GM19023 (cell line): ENCODE measurements around the gene SOWAHA.

Source experiments
- ATAC-seq: cut with Tn5 transposase; IDR thresholded peaks from one replicate; pipeline ENCODE4 v1.9.1; 2021; ENCODE audit warnings: mild to moderate bottlenecking, moderate library complexity; ENCODE audit not compliant: unreplicated experiment

The SOWAHA gene

DNA sequence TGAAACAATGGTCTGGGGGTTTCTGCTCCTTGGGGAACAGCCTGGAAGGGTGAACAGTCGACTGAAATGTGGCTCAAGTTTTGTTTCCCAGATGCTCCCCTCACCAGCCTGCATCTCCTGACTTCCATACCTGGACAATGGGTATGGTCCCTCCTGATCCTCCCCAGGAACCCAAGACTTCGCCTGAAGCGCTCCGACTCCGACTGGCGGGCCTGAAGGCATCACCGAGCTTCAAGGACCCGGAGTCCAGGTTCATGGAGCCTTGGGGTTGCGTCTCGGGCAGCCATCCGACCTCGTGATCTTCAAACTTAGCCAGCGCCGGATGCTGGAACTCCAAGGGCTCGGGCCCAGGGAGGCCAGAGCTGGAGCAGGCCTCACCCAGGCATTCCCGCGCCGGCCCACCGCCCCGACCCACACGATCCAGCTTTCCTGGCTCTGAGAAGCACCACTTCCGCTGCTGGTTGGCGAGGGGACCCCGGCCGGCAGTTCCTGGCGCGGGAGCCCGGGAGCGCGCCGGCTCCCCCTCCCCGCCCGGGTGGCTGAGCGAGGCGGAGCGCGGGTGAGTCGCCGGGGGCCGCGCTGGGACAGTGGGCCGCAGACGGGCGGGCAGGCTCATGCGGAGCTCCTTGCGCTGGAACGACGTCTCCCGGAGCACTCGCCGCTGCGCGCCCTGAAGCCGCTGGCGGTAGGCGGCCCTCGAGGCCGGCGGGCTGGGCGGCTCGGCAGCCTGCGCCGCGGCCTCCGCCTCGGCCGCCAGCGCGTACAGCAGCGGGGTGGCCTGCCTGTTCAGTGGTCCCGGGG lies 12.1 kb downstream of the SOWAHA start:
- no peak for ATAC-seq

- no peak for ATAC-seq
Observed at GRCh38 chr5:132825834-132826391, 12.8 kb downstream of the SOWAHA start.

DNA sequence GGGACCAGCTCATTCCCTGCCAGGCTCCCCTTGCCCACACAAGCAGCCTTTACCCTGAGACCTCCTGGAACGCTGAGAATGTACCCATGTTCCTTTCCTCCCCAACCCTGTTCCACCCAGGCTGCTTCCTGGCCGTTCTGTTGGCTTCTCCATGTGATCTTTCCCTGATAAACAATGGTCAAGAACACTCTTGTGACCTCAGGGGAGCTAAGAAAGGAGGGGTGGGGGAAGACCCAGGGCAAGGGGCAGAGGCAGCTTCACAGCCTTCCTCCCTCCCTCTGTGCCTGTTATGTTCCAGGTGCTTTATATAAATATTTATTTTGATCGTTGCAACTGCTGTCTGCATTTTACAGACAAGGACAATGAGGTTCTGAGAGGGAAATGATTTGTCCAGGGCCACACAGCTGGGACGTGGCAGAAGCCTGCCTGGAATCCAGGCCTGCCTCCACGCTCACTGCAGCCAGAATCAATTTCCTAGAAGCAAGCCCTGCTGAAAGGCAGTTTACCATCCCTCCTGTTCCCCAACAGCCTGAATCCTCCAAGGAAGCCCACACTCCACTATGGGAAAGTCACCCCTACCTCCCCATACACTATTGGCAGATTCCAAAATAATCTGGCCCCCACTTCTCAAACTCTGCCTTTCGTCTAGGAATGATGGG lies 13.5 kb downstream of the SOWAHA start:
- ATAC-seq: no peak

- no peak for ATAC-seq
Observed at GRCh38 chr5:132827943-132828673, 15.0 kb downstream of the SOWAHA start.

GRCh38 chr5:132828846-132829494 lies 15.9 kb downstream of the SOWAHA start:
- no peak for ATAC-seq

DNA sequence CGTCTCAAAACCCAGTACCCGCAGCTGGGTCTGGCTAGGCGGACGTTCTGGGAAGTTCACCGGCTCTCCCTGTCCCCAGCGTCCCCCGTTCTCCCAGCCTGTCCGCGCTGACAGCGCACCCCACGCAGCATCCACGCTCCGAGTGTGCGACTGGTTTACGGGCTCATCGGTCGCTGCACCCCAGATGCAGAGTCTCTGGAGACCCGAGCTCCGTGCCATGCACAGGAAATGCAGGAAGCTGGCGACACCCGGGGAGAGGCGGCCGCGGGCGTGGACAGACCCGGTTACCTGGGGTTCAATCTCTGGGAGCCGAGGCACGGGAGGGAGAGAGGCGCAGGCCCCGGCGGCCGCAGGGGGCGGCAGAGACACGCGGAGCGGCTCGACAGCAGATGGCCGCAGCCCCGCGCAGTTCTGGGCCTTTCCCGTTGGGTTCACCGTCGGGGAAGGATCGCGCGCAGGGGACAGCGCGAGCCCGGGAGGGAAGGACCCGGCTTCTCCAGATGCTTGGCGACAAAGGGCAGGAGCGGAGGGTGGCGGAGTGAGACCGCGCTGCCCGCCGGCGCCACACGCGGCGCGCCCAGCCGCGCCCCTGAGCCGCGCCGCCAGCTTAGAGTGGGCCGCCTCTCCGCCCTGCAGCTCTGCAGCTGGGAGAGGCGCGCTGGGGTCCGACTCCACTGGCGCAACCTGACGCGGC lies 16.8 kb downstream of the SOWAHA start:
- ATAC-seq: peak; percentile 81

DNA sequence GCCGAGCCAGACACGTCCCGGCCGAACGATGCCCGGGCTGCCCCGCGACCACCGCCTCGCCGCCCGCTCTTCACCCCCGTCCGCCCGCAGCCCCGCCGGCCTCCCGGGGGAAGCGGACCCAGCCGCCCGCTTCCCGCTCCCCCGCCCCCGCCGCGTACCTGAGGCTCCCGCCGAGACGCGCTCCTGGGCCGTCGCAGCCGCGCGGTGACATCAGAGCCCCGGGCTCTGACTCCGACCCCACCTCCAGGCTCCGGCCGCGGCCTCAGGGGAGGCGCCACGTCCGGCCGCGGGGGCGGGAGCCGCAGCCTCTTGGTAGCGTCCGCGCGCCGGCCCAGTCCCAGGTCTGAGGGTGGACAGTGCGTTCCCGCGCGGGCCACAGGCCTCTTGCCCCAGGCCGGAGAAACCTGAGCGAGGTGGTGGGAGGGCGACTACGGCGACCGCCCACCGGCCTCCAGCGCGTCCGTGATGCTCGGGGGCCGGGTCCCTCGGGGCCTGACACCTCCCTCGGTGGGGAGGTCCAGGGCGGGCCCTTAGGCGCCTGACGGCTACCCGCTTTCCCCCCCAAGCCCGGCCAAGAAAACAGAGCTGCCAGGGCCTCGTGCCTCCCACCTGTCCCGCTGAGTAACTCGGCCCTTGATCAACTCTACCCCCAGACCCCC lies 17.5 kb downstream of the SOWAHA start, which contains the start of gene SHROOM1:
SHROOM1 (minus strand) TSS at position 212 of the 659 bp plus-strand sequence. CDS start 4,507 bp downstream, outside the sequence.
- peak; percentile 72 for ATAC-seq

GRCh38 chr5:132831095-132831860 lies 18.2 kb downstream of the SOWAHA start:
- no peak for ATAC-seq

DNA sequence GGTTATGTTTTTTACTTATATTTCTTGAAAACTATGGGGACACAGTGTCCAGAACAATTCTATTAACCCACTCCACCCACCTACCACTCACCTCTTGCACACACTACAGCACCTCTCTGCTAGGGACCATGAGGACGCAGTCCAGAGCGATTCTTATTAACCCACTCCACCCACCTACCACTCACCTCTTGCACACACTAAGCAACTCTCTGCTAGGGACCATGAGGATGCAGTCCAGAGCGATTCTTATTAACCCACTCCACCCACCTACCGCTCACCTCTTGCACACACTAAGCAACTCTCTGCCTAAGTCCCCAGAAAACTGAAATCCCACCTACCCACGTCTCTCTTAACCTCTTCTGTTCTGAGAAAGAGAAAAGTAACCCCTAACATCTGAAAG lies 19.5 kb downstream of the SOWAHA start:
- no peak for ATAC-seq

DNA sequence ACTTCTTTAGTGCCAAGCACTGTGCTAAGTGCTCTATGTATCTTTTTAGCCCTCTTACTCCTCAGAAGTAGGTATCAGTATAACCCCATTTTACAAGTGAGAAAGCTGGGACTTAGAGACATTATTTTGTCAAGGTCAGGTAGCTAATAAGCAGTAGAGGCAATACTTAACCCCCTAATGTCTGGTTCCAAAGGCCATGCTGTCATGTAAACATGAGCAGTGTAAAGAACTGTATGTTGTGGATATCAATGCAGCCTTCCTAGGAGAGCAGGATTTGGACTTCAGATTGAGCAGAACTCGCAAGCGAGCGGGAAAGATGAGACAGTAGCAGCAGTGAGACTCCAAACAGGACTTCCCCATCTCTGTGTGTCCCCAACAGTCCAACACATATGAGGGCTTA lies 21.0 kb downstream of the SOWAHA start:
- ATAC-seq: no peak

- no peak for ATAC-seq
Observed at GRCh38 chr5:132836852-132837251, 23.8 kb downstream of the SOWAHA start.

GRCh38 chr5:132837868-132838267 lies 24.8 kb downstream of the SOWAHA start:
- no peak for ATAC-seq

DNA sequence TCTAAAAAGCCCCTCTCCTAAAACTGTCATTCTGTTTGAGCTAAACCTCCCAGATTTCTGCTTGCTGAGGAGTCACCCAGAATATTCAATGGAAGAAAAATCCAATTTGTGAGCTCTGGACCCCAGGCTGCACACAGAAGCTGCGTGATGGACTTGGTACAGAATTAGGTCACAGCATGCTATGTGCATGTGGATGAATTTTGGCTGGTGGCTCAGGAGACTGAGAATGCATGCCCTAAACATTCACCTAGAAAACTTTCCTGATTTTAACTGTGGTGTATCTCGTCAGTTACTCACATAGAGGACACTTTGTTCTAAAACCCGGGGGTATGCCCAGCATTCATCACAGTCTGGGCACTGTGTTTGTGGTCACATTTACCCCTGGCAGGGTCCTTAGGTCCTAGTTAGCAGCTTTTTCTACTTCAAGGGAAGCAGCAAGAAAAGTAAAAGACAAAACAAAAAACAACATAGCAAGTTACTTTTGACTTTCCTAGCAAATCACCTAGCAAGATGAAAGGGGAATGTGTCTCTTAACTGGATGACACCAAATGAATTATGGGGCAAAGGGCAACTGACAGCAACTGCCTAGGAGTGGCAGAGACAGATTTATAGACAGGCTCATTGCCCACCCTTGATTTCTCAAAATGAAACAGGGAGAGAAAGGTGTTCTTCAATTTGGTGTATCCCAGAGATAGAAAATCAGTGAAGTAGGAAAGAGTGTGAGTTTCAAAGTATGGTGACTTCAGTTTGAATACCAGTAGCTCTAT lies 25.6 kb downstream of the SOWAHA start:
- no peak for ATAC-seq

DNA sequence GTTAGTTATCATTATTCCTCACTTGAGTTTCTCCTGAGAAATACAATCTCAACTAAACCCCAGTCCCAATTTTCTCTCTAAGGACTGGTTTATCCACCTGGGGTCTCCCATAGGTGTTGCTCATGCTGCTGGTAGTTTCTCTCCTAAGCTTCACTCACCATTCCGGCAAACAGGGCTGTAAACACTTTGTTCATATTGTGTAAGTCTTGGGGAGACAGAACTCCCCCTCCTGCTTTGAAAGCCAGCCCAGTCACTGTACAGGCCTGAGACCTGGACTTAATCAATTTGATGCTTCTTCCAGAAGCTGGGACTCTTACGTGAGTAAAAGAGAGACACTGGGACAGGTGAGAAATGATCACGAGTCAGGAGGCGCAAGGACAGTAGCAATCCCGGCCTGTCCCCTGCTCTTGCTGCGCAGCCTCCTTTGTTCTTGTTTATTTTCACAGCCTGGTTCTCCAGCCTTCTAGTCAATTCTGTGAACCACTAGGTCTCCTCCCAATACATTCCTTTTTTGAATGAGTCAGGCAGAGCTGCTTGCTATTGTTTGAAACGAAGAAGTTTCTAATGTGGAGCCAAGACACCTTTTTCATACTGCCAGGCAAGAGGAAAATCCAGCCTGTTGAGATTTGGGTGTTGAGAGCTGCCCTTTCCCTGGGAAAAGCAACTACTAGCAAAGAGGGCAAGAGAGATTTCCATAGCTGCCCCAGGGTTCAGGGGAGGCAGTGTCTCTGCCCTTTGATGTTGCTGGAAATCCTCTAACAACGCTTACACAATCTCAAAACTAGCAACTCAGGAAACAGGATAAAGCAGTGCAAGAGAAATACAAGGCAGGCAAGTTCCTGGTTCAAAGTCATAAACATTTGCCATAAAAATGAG lies 26.6 kb downstream of the SOWAHA start:
- ATAC-seq: no peak

DNA sequence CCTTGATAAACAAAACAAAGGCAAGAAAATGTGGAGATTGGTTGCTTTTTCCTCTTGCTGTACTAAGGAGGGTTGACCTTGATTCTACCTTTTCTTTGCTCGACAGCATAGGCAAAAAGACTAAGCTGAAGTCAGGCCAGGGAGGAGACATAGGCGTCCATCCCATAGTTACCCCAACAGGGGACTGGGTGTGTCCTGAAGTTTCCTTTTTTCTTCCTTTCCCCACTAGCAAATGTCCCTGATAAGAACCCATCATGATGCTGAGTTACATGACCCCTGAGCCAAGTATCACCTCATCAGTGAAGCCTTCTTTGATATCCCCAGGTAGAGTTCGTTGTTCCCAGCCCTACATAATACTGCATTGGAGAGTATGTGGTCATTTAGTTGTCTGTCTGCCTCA lies 27.2 kb downstream of the SOWAHA start:
- no peak for ATAC-seq

GRCh38 chr5:132840896-132841295 lies 27.8 kb downstream of the SOWAHA start:
- no peak for ATAC-seq

DNA sequence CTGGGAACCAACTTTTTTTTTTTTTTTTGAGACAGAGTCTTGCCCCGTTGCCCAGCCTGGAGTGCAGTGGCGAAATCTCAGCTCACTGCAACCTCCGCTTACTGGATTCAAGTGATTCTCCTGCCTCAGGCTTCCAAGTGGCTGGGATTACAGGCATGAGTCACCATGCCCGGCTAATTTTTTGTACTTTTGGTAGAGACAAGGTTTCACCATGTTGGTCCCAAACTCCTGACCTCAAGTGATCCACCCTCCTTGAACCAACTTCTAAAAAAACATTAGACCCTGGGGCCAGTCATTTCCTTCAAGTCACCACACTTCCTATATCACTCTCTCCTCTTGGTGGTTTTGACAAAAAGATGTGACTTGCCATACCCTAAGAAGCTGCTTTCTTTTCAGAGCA lies 28.2 kb downstream of the SOWAHA start:
- no peak for ATAC-seq
